Measurements from ENCODE around the gene E2F6.

Gene E2F6

GRCh38 chr2:11458753-11459152 is 7.2 kb downstream of the E2F6 start:
- no peak for DNase-seq (ENCODE audit: low read depth in 2 of 3, low spot score in 2 of 3)

- DNase-seq (ENCODE audit: low read depth in 2 of 3, low spot score in 2 of 3), result no peak
Observed at GRCh38 chr2:11457935-11458334, 8.0 kb downstream of the E2F6 start.

- DNase-seq (ENCODE audit: low read depth in 2 of 3, low spot score in 2 of 3), result no peak
Observed at GRCh38 chr2:11456251-11456650, 9.7 kb downstream of the E2F6 start.

- no peak for DNase-seq (ENCODE audit: low read depth in 2 of 3, low spot score in 2 of 3)
Observed at GRCh38 chr2:11454824-11455223, 11.1 kb downstream of the E2F6 start.

- no peak for DNase-seq (ENCODE audit: low read depth in 2 of 3, low spot score in 2 of 3)
Observed at GRCh38 chr2:11450791-11451190, 15.2 kb downstream of the E2F6 start.

- DNase-seq (ENCODE audit: low read depth in 2 of 3, low spot score in 2 of 3), result no peak
Observed at GRCh38 chr2:11446733-11447248, 19.2 kb downstream of the E2F6 start.

GRCh38 chr2:11444737-11445136 is 21.2 kb downstream of the E2F6 start:
- DNase-seq (ENCODE audit: low read depth in 2 of 3, low spot score in 2 of 3), result no peak

- DNase-seq (ENCODE audit: low read depth in 2 of 3, low spot score in 2 of 3), result no peak
Observed at GRCh38 chr2:11438555-11439080, 27.3 kb downstream of the E2F6 start.

- DNase-seq (ENCODE audit: low read depth in 2 of 3, low spot score in 2 of 3), result no peak
Observed at GRCh38 chr2:11437602-11438001, 28.4 kb downstream of the E2F6 start.

GRCh38 chr2:11435036-11435435 is 30.9 kb downstream of the E2F6 start:
- DNase-seq (ENCODE audit: low read depth in 2 of 3, low spot score in 2 of 3), result no peak

- no peak for DNase-seq (ENCODE audit: low read depth in 2 of 3, low spot score in 2 of 3)
Observed at GRCh38 chr2:11434443-11434842, 31.5 kb downstream of the E2F6 start.

GRCh38 chr2:11433822-11434221 is 32.1 kb downstream of the E2F6 start:
- DNase-seq (ENCODE audit: low read depth in 2 of 3, low spot score in 2 of 3), result no peak

- DNase-seq (ENCODE audit: low read depth in 2 of 3, low spot score in 2 of 3), result no peak
Observed at GRCh38 chr2:11430729-11431128, 35.2 kb downstream of the E2F6 start.

GRCh38 chr2:11427224-11427623 is 38.7 kb downstream of the E2F6 start:
- no peak for DNase-seq (ENCODE audit: low read depth in 2 of 3, low spot score in 2 of 3)

GRCh38 chr2:11422901-11423435 is 43.0 kb downstream of the E2F6 start:
- no peak for DNase-seq (ENCODE audit: low read depth in 2 of 3, low spot score in 2 of 3)

- no peak for DNase-seq (ENCODE audit: low read depth in 2 of 3, low spot score in 2 of 3)
Observed at GRCh38 chr2:11422491-11422865, 43.5 kb downstream of the E2F6 start.

- DNase-seq (ENCODE audit: low read depth in 2 of 3, low spot score in 2 of 3), result no peak
Observed at GRCh38 chr2:11421863-11422490, 44.0 kb downstream of the E2F6 start.

- no peak for DNase-seq (ENCODE audit: low read depth in 2 of 3, low spot score in 2 of 3)
Observed at GRCh38 chr2:11420671-11421070, 45.3 kb downstream of the E2F6 start.

GRCh38 chr2:11420190-11420589 is 45.8 kb downstream of the E2F6 start:
- DNase-seq (ENCODE audit: low read depth in 2 of 3, low spot score in 2 of 3), result no peak

GRCh38 chr2:11419781-11420180 is 46.2 kb downstream of the E2F6 start:
- no peak for DNase-seq (ENCODE audit: low read depth in 2 of 3, low spot score in 2 of 3)

- DNase-seq (ENCODE audit: low read depth in 2 of 3, low spot score in 2 of 3), result no peak
Observed at GRCh38 chr2:11417946-11418585, 47.9 kb downstream of the E2F6 start.

GRCh38 chr2:11416931-11417330 is 49.0 kb downstream of the E2F6 start:
- DNase-seq (ENCODE audit: low read depth in 2 of 3, low spot score in 2 of 3), result no peak
